Stimulated activated CD4-positive, alpha-beta T cell treated with anti-CD3 and anti-CD28 coated beads, Interleukin-1b, Interleukin-23, amount 100 ng/mL, for 24 hours (primary cell): ENCODE data around the gene PAFAH1B1.
"Not testable (repeated sequence)": the region's sequence is repeated elsewhere in the genome, so short reads cannot be mapped to it uniquely, and the experiment has no call there.

ENCODE experiments used
- DNase-seq, 4 experiments: peaks; one replicate each; pipeline ENCODE4 v3.0.0-alpha.2; 2020; ENCODE audit warnings: low read depth in 4 of 4, low spot score in 1 of 4

The PAFAH1B1 gene

GRCh38 chr17:2592971-2593820, at the start of gene PAFAH1B1:
PAFAH1B1 (plus strand) TSS chr17:2593654; CDS start chr17:2638289, 44,635 bp downstream.
- DNase-seq = peak; percentile 86 to 95 (median 93)

- no peak for DNase-seq
Measured at GRCh38 chr17:2545393-2545792, 48.1 kb upstream of the PAFAH1B1 start.

- no peak for DNase-seq
Measured at GRCh38 chr17:2547176-2547575, 46.3 kb upstream of the PAFAH1B1 start.

- not testable (repeated sequence) for DNase-seq
Measured at GRCh38 chr17:2548026-2548425, 45.4 kb upstream of the PAFAH1B1 start.

- no peak for DNase-seq
Measured at GRCh38 chr17:2549392-2550211, 43.9 kb upstream of the PAFAH1B1 start.

GRCh38 chr17:2551493-2551892, 42.0 kb upstream of the PAFAH1B1 start:
- DNase-seq = no peak

- no peak for DNase-seq
Measured at GRCh38 chr17:2551928-2552327, 41.5 kb upstream of the PAFAH1B1 start.

GRCh38 chr17:2560658-2561057, 32.8 kb upstream of the PAFAH1B1 start:
- DNase-seq = no peak

- DNase-seq = no peak
Measured at GRCh38 chr17:2562162-2562858, 31.1 kb upstream of the PAFAH1B1 start.

- DNase-seq = no peak
Measured at GRCh38 chr17:2563061-2563460, 30.4 kb upstream of the PAFAH1B1 start.

- no peak for DNase-seq
Measured at GRCh38 chr17:2563543-2563942, 29.9 kb upstream of the PAFAH1B1 start.

GRCh38 chr17:2564877-2565276, 28.6 kb upstream of the PAFAH1B1 start:
- no peak for DNase-seq

GRCh38 chr17:2566056-2566455, 27.4 kb upstream of the PAFAH1B1 start:
- DNase-seq = no peak

GRCh38 chr17:2571523-2572303, 21.7 kb upstream of the PAFAH1B1 start:
- no peak for DNase-seq

GRCh38 chr17:2572304-2572609, 21.2 kb upstream of the PAFAH1B1 start:
- not testable (repeated sequence) for DNase-seq

GRCh38 chr17:2580151-2580550, 13.3 kb upstream of the PAFAH1B1 start:
- DNase-seq = no peak

- no peak for DNase-seq
Measured at GRCh38 chr17:2580661-2581060, 12.8 kb upstream of the PAFAH1B1 start.

- no peak for DNase-seq
Measured at GRCh38 chr17:2582493-2582892, 11.0 kb upstream of the PAFAH1B1 start.

- DNase-seq = no peak
Measured at GRCh38 chr17:2591040-2591640, 2.3 kb upstream of the PAFAH1B1 start.
